GM19023 (cell line): ENCODE results near the gene MAP4K4.

Experiments
- ATAC-seq: cut with Tn5 transposase; IDR thresholded peaks from one replicate; pipeline ENCODE4 v1.9.1; 2021; ENCODE audit warnings: mild to moderate bottlenecking, moderate library complexity; ENCODE audit not compliant: unreplicated experiment

MAP4K4 gene

DNA sequence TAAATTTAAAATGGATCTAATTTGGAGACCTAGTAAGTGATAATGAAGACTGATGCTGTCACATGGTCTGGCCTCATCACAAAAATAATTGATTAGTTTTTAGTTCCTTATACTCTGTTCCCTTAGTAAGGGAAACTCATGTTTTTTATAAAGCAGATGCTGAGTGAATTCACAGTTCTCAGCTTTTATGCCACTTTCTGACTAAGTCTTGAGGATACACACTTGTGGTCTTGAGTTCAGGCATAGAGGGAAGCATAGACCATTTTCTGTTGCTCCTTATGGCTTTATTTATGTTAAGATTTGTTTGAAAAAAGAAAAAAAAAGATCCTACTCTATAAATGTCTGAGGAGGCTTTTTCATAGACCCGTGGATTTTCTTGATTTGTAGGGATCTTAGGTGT, 91.1 kb downstream of the MAP4K4 start:
- no peak for ATAC-seq

- ATAC-seq, result no peak
Observed at GRCh38 chr2:101788995-101789970, 91.8 kb downstream of the MAP4K4 start.

DNA sequence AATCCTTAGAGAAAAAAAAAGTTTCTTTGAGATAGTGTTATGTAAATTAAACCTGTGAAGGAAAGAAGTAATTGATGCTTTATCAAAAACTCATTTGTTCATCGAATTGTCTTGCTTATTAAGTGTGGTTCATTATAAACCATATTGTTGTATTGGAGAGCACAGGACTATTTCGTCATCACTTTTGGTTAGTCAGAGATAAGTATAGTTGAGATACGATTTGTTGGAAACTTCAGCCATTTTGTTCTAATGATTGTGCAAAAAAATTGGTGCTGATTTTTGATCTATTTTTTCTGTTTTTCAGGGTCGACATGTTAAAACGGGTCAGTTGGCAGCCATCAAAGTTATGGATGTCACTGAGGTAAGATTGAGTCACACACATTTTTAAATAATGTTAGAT, 92.9 kb downstream of the MAP4K4 start:
- ATAC-seq, result no peak

- no peak for ATAC-seq
Observed at GRCh38 chr2:101790857-101791256, 93.3 kb downstream of the MAP4K4 start.

GRCh38 chr2:101792208-101792607, 94.7 kb downstream of the MAP4K4 start:
- no peak for ATAC-seq

- ATAC-seq, result no peak
Observed at GRCh38 chr2:101793277-101793969, 95.9 kb downstream of the MAP4K4 start.

- ATAC-seq, result no peak
Observed at GRCh38 chr2:101794141-101794540, 96.6 kb downstream of the MAP4K4 start.

GRCh38 chr2:101795033-101795432, 97.5 kb downstream of the MAP4K4 start:
- no peak for ATAC-seq

DNA sequence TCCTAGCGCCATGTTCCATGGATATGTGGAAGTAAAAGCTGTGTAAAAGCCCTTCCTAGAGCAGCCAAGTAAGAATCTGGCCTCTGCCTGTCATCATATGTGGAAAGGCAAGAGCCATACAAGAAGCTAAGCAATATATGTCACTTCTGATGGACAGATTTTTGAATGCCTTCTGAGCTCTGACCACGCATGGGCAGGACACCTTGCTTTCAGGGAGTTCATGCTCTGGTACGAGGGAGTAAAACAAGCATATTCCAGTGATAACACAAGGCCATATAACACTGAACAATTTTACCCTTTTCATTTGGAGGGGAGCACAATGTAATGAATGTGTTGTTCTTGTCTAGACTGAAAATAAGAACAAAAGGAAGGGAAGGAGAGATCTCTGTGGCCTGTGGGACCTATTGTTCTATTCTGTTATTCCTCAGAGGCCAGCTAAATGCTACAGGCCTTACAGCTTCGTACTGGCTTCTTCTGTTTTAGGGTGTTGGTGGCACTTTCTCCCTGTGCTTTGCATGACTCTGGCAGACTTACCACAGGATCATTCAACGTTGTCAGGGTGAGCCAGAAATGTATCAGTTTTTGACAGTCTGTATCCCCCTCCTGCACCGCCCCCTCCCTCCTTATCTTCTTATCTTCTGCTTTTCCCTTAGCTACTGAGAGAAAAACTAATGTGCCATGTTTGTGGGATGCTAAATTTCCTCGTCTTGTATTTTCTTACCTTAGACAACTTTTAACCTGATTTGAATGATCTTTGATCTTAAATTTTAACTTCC, 99.5 kb downstream of the MAP4K4 start:
- ATAC-seq, result no peak

- ATAC-seq, result no peak
Observed at GRCh38 chr2:101801496-101801895, 104.0 kb downstream of the MAP4K4 start.

DNA sequence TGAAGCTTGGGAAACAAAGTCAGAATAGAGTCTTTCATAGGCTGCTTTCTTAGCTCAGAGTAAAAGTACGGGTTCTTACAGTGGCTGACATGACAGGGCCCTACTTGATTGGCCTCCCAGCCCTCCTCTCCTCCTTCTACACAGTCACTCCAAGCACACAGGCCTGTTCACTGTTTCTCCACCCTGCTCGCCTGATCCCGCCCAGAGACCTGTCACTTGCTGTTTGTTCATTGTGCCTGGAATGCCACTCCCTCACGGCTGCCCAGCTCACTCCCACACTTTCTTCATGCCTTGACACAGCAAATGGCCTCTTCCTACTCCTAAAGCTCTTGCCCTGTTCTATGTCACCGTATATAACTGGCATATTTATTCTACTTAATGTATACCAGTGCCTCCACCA, 104.8 kb downstream of the MAP4K4 start:
- no peak for ATAC-seq

- no peak for ATAC-seq
Observed at GRCh38 chr2:101803128-101803527, 105.6 kb downstream of the MAP4K4 start.

GRCh38 chr2:101803945-101804696, 106.6 kb downstream of the MAP4K4 start:
- ATAC-seq, result no peak

DNA sequence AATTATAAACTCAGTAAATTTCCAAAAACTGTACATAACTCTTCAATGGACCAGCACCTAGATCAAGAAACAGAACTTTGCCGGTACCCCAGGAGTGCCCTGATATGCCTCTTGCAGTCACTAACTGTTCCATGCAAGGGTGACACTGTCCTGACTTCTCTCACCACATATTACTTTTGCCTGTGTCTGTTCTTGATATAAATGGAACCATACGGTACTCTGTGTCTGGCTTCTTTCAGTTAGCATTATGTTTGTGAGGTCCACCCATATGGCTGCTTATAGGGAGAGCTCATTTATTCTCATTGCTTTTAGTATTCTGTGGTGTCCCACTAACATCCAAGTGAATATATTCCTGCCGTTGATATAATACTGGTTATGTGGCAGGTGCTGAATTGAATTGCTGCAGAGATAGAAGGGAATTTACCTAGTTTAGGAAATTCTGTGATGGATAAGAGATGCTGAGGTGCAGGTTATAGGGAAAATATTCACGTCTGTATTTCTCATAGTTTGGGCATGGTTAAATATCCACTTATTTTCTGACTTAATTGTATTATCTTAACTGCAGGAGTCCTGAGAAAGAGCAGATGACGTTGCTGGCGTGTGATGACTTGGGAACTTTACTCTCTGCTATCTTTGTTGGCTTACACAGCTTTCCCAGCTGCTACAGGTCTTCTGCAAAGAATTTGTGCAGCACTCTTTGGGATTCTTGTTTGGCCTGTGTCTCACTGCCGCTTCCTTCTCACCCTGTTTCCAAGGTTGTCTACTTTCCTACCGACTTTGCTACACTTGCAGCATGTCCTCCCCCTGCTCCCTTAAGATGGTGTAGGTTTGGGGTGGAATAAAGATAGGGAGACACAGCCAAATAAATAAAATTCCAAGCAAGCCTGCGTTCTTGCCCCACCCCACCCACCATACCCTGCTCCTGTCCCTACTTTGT, 107.9 kb downstream of the MAP4K4 start:
- ATAC-seq, result no peak

- no peak for ATAC-seq
Observed at GRCh38 chr2:101806123-101806522, 108.6 kb downstream of the MAP4K4 start.

DNA sequence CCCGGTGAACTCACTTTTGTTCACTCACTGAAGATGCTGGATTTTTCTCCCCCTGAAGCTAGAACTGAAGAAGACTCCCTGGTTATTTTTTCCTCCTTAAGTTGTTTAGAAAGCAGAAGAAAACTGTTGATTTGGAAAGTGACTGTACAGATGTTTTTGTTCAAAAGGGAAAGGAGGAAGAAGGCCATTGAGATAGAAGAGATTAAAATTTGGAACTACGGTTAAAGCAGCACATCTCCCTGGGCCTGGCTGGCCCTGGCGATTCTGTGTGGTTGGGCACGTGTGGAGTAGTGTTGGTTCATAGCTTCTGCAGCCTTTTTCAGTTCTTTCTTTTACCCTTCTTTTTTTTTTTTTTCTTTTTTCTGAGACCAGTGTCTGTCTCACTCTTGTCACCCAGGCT, 109.2 kb downstream of the MAP4K4 start:
- no peak for ATAC-seq

DNA sequence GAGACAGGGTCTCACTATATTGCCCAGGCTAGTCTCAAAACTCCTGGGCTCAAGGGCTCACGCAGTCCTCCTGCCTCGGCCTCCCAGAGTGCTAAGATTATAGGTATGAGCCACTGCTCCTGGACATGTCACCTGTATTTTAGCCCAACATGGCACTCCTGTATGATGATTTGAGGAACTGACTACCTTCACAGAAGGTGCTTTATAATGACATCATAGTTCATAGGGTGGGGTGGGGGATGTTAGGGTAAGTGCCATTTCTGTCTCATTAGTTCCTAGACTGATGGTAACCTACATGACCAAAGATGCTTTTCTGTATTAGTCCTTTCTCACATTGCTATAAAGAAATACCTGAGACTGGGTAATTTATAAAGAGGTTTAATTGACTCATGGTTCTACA, 109.7 kb downstream of the MAP4K4 start:
- ATAC-seq, result no peak

DNA sequence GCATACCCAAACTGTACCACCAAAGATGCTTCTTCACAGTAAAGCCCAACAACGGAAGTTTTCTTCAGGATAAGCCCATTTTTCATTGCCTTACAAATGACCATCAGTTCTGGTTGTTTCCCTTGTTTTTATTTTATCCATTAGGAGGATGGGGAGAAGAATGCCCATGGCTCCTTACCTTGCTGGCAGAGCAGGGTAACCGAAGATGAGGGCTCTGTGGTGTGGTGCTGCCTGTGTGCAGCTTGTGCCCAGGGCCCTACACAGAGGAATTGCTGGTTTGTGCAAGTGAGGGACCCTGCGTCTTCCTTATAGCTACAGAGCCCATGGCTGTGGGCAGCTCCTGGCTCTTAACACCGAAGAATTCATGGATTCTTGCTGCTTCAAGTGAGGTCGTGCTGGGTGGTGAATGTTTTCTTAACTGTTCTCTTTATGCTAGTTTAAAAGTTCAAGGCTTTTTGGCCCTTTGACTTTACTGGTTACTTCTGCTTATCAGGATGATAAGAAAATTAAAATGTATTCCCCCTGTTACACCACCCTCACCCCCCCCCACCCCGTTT, 110.6 kb downstream of the MAP4K4 start:
- no peak for ATAC-seq

GRCh38 chr2:101809698-101810097, 112.2 kb downstream of the MAP4K4 start:
- no peak for ATAC-seq
